ENCODE results near the gene LAMA4. TPM values are rescaled to one million over a fixed set of nuclear protein-coding genes. Genes with fewer than 3 reads are reported as not detected.

The LAMA4 gene
- polyA plus RNA-seq, 1 donor from 2014 or later, result 0.69 TPM

DNA sequence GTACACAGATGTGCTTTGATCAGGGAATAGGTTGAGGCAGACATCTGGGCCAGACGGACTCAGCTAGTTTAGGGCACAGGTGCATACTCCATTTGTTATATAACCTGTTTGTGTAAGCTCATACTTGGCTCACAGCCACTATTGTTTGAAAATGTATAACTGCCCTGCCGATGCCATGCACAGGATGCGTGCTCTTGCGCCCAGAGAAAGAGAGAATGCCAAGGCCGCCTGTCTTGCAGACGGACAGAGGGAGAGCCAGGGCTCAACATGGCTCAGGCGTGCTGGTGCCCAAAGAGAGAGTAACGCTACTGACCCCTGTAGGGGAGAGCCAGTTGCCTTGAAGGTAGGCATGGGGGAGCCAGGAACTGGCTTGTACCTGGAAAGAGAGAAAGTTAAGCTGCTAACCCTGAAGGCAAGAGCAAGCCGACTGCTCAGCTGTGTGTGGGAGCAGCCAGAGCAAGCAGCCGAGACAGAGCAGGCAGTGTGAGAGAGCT lies 109.2 kb downstream of the LAMA4 start:
- Histone ChIP-seq H3F3A (ENCODE audit: insufficient read depth, low read length, poor library complexity, severe bottlenecking) (no peaks in the 10 kb centered on the region), H3K9me2 (ENCODE audit: insufficient read depth, low read length) (no peaks in the 10 kb centered on the region), H3K27ac (ENCODE audit: low read length) (no peak overlapping the region), H3K36me3 (ENCODE audit: insufficient read depth, low read length) (no peaks in the 10 kb centered on the region), H3K4me2 (ENCODE audit: low read length) (no peak overlapping the region), H3K79me2 (replicated peaks; ENCODE audit: insufficient read depth, low read length) (no peaks in the 10 kb centered on the region), H3K9ac (ENCODE audit: low read length) (no peak overlapping the region), H4K20me1 (ENCODE audit: insufficient read depth) (no peaks in the 10 kb centered on the region), H3K27me3 (ENCODE audit: insufficient read depth, low read depth, low read length) (no peaks in the 10 kb centered on the region), H2AFZ (ENCODE audit: low read depth, low read length) (no peak overlapping the region), H3K4me3 (ENCODE audit: low read length) (no peak overlapping the region), H3K9me3 (ENCODE audit: low read length) (no peaks in the 10 kb centered on the region)
- TF ChIP-seq SMC3 (conservative IDR thresholded peaks at IDR 0.05; ENCODE audit: poor library complexity), result no peak
- no peak for TF ChIP-seq TAF1 (IDR thresholded peaks at IDR 0.05; ENCODE audit: low read depth)
- no peak for TF ChIP-seq EZH2 (IDR thresholded peaks at IDR 0.05; ENCODE audit: borderline replicate concordance, insufficient read depth, low read length, poor library complexity, severe bottlenecking)
- TF ChIP-seq MXI1 (conservative IDR thresholded peaks at IDR 0.05; ENCODE audit: poor library complexity, severe bottlenecking), result no peak
- TF ChIP-seq EP300 (conservative IDR thresholded peaks at IDR 0.05; ENCODE audit: poor library complexity, severe bottlenecking), result no peak
- no peak for TF ChIP-seq POLR2AphosphoS5 (IDR thresholded peaks at IDR 0.05)
- TF ChIP-seq, protein P1, sequence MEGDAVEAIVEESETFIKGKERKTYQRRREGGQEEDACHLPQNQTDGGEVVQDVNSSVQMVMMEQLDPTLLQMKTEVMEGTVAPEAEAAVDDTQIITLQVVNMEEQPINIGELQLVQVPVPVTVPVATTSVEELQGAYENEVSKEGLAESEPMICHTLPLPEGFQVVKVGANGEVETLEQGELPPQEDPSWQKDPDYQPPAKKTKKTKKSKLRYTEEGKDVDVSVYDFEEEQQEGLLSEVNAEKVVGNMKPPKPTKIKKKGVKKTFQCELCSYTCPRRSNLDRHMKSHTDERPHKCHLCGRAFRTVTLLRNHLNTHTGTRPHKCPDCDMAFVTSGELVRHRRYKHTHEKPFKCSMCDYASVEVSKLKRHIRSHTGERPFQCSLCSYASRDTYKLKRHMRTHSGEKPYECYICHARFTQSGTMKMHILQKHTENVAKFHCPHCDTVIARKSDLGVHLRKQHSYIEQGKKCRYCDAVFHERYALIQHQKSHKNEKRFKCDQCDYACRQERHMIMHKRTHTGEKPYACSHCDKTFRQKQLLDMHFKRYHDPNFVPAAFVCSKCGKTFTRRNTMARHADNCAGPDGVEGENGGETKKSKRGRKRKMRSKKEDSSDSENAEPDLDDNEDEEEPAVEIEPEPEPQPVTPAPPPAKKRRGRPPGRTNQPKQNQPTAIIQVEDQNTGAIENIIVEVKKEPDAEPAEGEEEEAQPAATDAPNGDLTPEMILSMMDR (IDR thresholded peaks at IDR 0.05; ENCODE audit: poor library complexity, severe bottlenecking), result no peak
- no peak for TF ChIP-seq REST (IDR thresholded peaks at IDR 0.05; ENCODE audit: borderline replicate concordance)
- TF ChIP-seq RAD21 (conservative IDR thresholded peaks at IDR 0.05), result no peak

- TF ChIP-seq, protein P1 (IDR thresholded peaks at IDR 0.05; ENCODE audit: poor library complexity, severe bottlenecking), result no peak
- TF ChIP-seq RAD21 (conservative IDR thresholded peaks at IDR 0.05) (no peak), SMC3 (conservative IDR thresholded peaks at IDR 0.05; ENCODE audit: poor library complexity) (no peak), TAF1 (IDR thresholded peaks at IDR 0.05; ENCODE audit: low read depth) (no peak), EP300 (conservative IDR thresholded peaks at IDR 0.05; ENCODE audit: poor library complexity, severe bottlenecking) (no peak), EZH2 (IDR thresholded peaks at IDR 0.05; ENCODE audit: borderline replicate concordance, insufficient read depth, low read length, poor library complexity, severe bottlenecking) (no peak), REST (IDR thresholded peaks at IDR 0.05; ENCODE audit: borderline replicate concordance) (no peak), POLR2AphosphoS5 (IDR thresholded peaks at IDR 0.05) (no peak), MXI1 (conservative IDR thresholded peaks at IDR 0.05; ENCODE audit: poor library complexity, severe bottlenecking) (no peak)
- Histone ChIP-seq H3K4me2 (ENCODE audit: low read length) (no peak overlapping the region), H3K27me3 (ENCODE audit: insufficient read depth, low read depth, low read length) (no peaks in the 10 kb centered on the region), H3F3A (ENCODE audit: insufficient read depth, low read length, poor library complexity, severe bottlenecking) (no peaks in the 10 kb centered on the region), H3K9me3 (ENCODE audit: low read length) (no peaks in the 10 kb centered on the region), H3K4me3 (ENCODE audit: low read length) (no peak overlapping the region), H3K9ac (ENCODE audit: low read length) (no peak overlapping the region), H3K9me2 (ENCODE audit: insufficient read depth, low read length) (no peaks in the 10 kb centered on the region), H2AFZ (ENCODE audit: low read depth, low read length) (no peak overlapping the region), H3K79me2 (replicated peaks; ENCODE audit: insufficient read depth, low read length) (no peaks in the 10 kb centered on the region), H3K27ac (ENCODE audit: low read length) (no peak overlapping the region), H3K36me3 (ENCODE audit: insufficient read depth, low read length) (no peaks in the 10 kb centered on the region), H4K20me1 (ENCODE audit: insufficient read depth) (no peaks in the 10 kb centered on the region)
These were observed 110.0 kb downstream of the LAMA4 start for GRCh38 chr6:112144145-112144926.
